HG03066 (cell line): ENCODE data around the gene DFFB.

Experiments used
- ATAC-seq: cut with Tn5 transposase; IDR thresholded peaks from one replicate; pipeline ENCODE4 v1.9.1; 2021; ENCODE audit warnings: low read depth; ENCODE audit not compliant: unreplicated experiment

DFFB gene

DNA sequence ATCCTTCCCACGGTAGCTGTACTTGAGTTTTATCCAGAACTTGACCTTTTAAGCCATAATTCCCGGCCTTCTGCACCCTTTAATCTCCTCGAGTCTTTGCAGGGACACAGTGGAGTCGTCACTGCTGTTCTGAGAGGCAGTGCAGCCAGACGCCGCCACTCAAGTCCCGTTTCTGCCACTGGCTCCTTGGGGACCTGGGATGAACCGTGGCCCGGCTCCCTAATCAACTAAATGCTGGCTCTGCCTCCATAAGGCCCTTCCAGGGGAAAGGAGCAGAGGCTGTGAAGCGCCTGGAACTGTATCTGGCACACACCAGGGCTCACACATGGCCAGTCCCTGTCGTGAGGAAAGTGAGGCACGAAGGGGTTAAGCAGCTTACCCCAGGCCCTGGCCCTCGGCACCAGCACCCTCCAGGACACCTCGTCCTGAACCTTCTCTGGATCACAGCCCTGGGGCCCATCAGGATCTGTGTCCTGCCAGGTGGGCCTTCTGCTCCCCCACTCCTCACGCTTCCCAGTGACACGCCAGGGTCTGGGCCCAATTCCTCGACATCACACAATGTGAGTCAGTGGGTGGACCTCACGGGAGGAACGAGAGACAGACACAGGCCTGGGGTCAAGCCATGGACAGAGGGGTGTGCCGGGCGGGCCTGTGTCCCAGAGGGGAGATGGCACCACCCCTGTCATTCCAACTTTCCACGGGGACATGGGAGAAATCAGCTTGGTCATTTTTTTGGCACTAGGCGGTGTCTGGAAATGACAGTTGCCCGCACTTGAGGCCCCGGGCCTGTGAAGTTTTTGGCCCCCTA lies 66.3 kb downstream of the DFFB start:
- ATAC-seq = no peak

DNA sequence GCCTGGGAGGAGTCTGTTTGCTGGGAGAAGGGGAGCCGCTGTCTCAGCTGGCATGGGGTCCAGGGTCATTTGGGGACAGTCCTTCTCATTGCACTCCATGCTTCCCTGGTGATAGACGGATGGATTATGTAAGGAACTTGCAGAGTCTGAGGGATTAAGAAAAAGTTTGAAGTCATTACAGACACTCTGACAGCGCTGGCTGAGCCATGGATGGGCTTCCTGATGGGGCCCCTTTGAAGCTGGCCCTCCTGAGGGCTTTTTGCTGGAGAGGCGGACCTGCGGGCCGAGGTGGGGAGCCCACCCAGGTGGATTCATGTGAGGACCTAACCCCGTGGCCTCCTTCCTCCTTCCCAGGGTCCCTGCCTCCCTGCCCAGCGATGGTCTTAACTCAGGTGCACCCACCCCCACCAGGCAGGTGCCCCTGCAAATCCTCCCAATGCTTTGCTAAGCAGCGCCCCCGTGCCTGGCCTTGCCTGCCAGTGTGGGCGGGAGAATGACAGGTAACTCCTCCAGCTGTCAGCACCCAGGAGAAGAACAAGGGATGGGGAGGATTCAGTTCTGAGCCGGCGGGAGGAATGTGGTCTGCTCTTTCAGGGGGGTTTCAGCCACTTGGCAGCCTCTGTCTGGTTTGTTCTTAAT lies 67.0 kb downstream of the DFFB start:
- ATAC-seq = no peak

DNA sequence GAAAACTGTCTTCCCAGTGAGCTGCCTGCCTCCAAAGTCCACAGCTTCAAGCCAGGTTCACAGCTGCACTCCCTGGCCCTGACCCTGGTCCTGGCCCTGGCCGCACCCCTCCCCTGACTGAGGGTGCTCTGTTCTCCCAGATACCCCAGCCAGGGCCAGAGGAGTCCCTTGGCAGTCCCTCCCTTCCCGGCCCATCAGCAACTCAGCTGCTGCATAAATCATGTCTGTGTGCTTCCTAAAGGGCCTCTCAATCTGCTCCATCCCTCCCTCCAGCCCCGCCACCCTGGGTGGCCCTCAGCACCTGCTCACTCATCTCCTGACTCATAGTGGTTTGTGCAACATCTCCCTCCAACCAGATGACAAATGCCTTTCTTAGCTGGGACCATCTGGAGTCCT lies 67.5 kb downstream of the DFFB start:
- ATAC-seq = no peak

DNA sequence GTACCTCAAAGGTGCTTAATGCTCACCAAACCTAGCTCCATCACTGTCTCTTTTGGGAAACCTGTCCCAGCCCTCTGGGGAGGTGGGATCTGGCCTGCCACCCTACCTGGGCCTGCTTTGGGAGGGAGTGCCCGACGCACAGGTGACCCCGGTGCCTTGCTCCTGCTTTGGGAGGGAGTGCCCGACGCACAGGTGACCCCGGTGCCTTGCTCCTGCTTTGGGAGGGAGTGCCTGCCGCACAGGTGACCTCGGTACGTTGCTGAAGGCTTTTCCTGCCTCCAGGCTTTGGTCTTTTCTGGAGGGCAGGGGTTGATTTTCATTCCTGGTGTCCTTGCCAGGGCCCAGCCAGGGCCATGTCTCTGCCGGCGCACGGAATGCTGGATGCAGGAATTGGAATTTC lies 68.0 kb downstream of the DFFB start:
- no peak for ATAC-seq

DNA sequence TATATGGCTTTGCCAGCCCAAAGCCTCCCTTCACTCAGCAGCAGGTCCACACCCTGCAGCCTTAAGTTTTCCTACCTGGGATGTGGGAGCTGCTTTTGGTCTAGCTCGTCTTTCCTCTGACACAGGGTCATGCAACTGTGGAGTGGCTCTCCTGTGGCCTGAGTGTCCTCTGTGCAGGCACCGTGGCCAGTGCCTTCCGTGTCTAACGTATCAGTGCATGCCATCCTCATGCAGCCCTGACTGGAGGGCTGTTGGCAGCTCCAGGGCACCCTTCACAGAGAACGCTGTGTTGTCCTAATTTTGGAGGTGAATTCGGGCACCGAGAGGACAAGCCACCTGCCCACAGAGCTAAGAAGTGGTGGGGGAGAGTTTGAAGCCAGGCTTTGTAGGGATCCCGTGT lies 68.5 kb downstream of the DFFB start:
- ATAC-seq = no peak

DNA sequence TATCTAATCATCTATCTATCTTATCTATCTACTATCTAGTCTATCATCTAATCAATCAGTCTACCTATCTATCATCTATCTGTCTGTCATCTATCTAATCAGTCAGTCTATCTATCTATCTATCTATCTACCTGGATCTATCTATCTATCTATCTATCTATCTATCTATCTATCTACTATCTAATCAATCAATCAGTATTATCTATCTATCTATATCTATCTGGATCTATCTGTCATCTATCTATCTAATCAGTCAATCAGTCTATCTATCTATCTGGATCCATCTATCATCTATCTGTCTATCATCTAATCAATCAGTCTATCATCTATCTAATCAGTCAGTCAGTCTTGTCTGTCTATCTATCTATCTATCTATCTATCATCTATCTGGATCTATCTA lies 69.7 kb downstream of the DFFB start:
- ATAC-seq = no peak

DNA sequence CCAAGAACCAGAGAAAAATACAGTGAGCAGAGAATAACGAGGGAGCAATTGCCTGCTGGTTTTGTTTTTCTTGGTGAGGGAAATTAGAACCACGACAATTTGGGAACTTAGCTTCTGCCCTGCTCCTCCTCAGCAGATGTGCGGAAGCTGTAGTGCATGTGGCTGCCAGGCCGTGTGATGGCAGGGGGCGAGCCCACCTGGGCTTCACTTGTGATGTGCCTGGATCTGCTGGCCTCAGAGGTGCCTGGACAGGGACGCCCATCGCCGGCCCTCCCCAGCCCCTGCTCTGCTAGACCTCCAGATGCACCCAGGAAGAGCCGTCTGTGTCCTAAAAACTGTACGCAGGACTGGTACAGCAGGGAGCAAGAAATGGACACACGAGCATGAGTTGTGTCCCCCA lies 71.3 kb downstream of the DFFB start:
- no peak for ATAC-seq

DNA sequence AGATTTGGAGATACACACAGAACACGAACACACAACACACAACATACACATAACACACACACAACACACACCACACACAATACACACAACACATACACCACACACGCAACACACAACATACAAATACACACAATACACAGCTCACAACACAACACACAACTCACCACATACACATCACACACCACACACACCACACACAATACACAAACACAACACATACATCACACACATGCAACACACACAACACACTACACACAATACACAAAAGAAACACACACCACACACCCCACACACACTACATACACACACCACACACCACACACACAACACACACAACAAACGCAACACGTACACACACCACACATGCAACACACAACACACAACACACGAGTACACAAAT lies 71.8 kb downstream of the DFFB start:
- ATAC-seq = no peak

DNA sequence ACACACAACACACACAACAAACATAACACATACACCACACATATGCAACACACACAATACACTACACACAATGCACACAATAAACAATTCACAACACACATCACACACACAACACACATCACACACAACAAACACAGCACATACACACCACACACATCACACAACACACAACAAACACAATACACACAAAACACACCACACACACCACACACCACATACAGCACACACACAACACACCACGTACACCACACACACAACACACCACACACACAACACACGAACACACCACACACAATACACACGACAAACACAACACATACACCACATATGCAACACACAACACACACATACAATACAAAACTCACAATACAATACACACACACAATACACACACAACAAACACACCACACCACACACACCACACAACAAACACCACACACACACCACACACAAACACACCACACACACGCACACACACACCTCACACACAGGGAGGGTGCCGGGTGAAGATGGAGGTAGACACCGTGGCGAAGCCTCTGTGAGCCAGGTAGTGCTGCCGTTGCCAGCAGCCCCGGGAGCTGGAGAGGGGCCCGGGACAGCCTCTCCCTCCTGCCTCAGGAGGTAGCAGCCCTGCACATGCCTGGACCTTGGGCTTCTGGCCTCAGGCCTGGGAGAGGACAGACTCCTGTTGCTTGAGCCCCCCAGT lies 73.2 kb downstream of the DFFB start:
- no peak for ATAC-seq

DNA sequence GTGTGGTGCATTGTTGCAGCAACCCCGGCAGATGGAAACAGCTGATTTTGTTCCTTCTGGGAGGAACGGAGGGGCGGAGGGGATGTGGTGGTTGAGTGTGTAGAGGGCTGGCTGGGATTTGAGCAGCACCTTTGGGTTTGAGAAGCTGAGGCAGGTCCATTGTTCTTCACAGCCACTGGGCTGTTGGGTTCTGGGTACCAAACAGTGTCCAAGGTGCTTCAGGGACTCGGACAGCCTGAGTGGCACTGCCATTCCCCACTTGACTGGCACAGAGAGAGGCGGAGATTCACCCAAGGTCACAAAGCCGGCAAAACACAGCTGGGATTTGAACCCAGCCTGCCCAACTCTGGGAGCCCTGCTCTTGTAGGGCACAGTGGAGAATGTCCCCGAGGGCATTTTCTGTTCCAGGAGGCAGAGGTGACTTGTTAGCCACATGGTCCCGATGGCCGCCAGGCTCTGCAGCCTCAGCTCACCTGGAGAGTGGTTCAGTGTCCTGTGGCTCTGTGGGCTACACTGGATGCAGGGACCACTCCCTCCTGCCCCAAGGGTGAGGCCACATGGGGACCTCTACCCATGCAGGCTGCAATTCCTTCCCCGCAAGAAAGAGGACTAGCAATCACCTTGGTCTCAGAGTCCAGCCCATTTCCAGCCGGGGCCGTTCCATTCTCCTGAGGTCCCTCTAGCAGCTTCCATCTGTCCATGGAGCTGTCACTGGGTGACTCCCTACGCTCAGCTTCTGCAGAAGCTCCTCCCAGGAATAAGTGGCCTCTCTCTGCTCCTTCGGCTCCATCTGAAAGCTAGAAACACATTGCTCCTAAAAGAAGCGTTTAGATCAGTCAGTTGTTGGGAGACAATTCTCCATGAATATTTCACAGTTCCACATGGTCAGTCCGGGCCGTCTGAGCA lies 74.0 kb downstream of the DFFB start:
- no peak for ATAC-seq

DNA sequence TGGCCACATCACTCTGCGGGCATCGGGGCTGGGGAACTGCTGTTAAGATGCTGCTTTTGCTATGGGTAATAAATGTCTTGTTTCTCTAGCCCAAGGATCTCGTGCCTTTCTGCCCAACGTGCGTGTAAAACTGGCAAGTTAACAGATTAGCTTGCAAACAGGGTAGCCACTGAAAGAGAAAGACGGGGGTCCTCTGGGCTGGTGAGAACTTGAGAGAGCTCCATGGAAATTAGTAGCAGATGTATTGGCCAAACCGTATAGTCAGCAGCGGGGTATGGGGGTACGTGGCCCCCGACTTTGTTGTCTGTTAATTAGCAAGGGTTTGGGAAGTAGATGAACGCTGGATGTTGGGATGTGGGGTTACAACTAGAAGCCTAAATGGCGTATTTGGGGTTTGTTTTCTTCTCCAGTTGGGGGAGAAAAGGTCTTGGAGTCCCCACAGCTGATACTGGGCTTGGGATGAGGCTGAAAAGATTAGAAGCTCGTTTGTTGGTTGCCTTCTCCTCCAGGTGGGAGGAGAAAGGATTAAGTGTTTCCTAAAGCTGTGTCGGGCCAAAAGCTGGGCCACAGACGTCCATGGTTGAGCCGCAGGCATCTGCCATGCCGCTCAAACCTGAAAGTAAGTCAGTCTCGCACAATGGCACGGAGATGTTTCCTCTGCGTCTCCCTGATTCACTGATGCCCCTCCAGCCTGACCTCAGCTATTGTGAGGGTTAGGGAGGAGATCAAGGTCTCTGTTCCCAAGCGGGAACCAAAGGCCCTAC lies 75.1 kb downstream of the DFFB start:
- ATAC-seq = no peak
